Breast epithelium (tissue), 4 donors: ENCODE results near the gene BEAN1. TPM values are rescaled to one million over a fixed set of nuclear protein-coding genes. Genes with fewer than 3 reads are reported as not detected.
A peak's percentile ranks its signal among the peaks of the same experiment; 100 is the strongest.

Experiments used
- DNase-seq, 2 donors: peaks; one replicate each; pipeline ENCODE4 v3.0.0-alpha.2; 2019; ENCODE audit warnings: low spot score in 2 of 2
- H3K27ac ChIP-seq, 2 donors: fragments of 200-600 bp; sonication (generic) in 1 of 2; one replicate each; pipeline ENCODE4 v1.5.1; 2016 to 2019; ENCODE audit warnings: mild to moderate bottlenecking in 1 of 2
- H3K27me3 ChIP-seq, 2 donors: fragments of 200-600 bp; sonication (generic) in 1 of 2; one replicate each; pipeline versions ENCODE4 v1.5.1 to v1.6.0; 2017 to 2019; ENCODE audit warnings: control low read depth in 1 of 2, mild to moderate bottlenecking in 1 of 2
- H3K36me3 ChIP-seq: fragments of 200-600 bp; one replicate; pipeline ENCODE4 v1.5.1; 2019
- H3K4me1 ChIP-seq, 2 donors: fragments of 200-600 bp; sonication (generic); one replicate each; pipeline ENCODE4 v1.5.1; 2016 to 2019; ENCODE audit warnings: control low read depth in 1 of 2
- H3K4me3 ChIP-seq, 3 donors: fragments of 200-600 bp; sonication (generic); 1 replicate in 2 of 3; 2 replicates in 1 of 3; pipeline ENCODE4 v1.5.1; 2016 to 2019; ENCODE audit warnings: mild to moderate bottlenecking in 3 of 3, moderate library complexity in 2 of 3
- H3K9me3 ChIP-seq, 2 donors: fragments of 200-600 bp; sonication (generic) in 1 of 2; one replicate each; pipeline ENCODE4 v1.5.1; 2016 to 2019; ENCODE audit warnings: control low read depth in 1 of 2
- POLR2A ChIP-seq: fragments of 450-650 bp; IDR thresholded peaks from one replicate; pipeline ENCODE4 v1.6.1; 2016; ENCODE audit warnings: antibody characterized with exemption, mild to moderate bottlenecking, moderate library complexity
- POLR2AphosphoS5 ChIP-seq, 3 donors: sonication (generic); formaldehyde crosslinking; IDR thresholded peaks; one replicate each; pipeline ENCODE4 v1.6.1; 2017; ENCODE audit warnings: antibody characterized with exemption in 3 of 3
- intact Hi-C: fragments of 100-400 bp; cut with DNase I; formaldehyde crosslinking; loops from one replicate; pipeline ENCODE4 v1.15.1; 2023; ENCODE audit warnings: low total_unique reads
- total RNA-seq, 3 donors: library from RNA; depleted of rRNA; stranded (reverse); fragments of >200 nt; gene quantifications; one replicate each; pipeline ENCODE4 v1.1.0, GENCODE V29; 2016
- TF ChIP-seq, protein P1 (sequence below), 3 donors: fragments of 450-650 bp; IDR thresholded peaks; one replicate each; pipeline ENCODE4 v1.5.1; 2016 to 2017; ENCODE audit warnings: antibody characterized with exemption in 3 of 3, mild to moderate bottlenecking in 3 of 3, moderate library complexity in 3 of 3

BEAN1 gene
- total RNA-seq, 3 donors from 2014 or later = 0.16 to 3.5 TPM; not detected in 1

DNA sequence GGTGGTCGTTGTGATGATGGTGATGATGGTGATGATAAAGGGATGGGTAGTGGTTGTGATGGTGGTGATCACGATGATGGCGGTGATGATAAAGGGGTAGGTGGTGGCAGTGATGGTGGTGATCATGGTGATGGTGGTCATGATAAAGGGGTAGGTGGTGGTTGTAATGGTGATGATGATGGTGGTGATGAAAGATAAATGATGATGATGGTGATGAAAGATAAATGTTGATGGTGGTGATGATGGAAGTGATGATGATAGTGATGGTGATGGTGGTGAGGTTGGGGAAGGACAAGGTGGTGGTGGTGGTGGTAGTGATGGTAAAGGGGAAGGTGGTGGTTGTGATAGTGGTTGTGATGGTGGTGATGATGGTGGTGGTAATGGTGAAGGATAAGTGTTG is 46.7 kb upstream of the BEAN1 start:
- intact Hi-C loops = no loop called here
- DNase-seq = no peak
- H3K27me3 ChIP-seq = no peaks in the 10 kb centered on the region
- H3K9me3 ChIP-seq = no peaks in the 10 kb centered on the region
- no peaks in the 10 kb centered on the region for H3K4me1 ChIP-seq
- H3K4me3 ChIP-seq = no peak overlapping the region
- TF ChIP-seq, protein P1, sequence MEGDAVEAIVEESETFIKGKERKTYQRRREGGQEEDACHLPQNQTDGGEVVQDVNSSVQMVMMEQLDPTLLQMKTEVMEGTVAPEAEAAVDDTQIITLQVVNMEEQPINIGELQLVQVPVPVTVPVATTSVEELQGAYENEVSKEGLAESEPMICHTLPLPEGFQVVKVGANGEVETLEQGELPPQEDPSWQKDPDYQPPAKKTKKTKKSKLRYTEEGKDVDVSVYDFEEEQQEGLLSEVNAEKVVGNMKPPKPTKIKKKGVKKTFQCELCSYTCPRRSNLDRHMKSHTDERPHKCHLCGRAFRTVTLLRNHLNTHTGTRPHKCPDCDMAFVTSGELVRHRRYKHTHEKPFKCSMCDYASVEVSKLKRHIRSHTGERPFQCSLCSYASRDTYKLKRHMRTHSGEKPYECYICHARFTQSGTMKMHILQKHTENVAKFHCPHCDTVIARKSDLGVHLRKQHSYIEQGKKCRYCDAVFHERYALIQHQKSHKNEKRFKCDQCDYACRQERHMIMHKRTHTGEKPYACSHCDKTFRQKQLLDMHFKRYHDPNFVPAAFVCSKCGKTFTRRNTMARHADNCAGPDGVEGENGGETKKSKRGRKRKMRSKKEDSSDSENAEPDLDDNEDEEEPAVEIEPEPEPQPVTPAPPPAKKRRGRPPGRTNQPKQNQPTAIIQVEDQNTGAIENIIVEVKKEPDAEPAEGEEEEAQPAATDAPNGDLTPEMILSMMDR (IDR thresholded peaks at IDR 0.05) = no peak
- TF ChIP-seq POLR2A (no peak), POLR2AphosphoS5 (IDR thresholded peaks at IDR 0.05) (no peak)
- H3K36me3 ChIP-seq = no peaks in the 10 kb centered on the region
- no peak overlapping the region for H3K27ac ChIP-seq

DNA sequence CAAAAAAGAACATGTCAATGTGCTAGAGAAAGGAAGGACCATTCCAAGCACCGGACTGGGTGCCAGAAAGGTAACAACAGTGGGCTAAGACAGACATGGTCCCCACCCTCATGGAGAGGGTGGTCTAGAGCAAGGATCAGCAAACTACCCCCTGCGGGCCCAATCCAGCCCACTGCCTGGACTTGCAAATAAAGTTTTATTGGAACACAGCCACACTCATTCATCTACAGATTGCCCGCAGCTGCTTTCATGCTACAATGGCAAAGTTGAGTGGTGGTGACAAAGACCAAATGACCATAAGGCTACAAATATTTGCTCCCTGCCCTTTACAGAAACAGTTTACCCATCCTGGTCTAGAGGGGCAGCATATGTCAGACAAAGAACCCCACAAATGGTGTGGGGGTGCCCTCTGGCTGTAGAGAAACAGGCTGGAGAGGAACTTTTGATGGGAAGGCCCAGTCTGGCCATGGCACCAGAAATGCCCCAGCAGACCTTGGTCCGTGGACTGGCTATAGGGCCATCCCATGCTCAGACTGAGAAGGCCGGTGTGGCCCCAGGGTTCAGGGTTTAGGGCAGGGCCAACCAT is 45.4 kb upstream of the BEAN1 start:
- TF ChIP-seq, protein P1 (IDR thresholded peaks at IDR 0.05) = no peak
- no peak for TF ChIP-seq POLR2A
- TF ChIP-seq POLR2AphosphoS5 (IDR thresholded peaks at IDR 0.05) = no peak
- no peak overlapping the region for H3K4me3 ChIP-seq
- peak overlapping the region; percentile 73 to 84 for H3K27ac ChIP-seq
- no peaks in the 10 kb centered on the region for H3K27me3 ChIP-seq
- intact Hi-C loops = no loop called here
- no peak for DNase-seq
- H3K4me1 ChIP-seq = no peaks in the 10 kb centered on the region
- H3K9me3 ChIP-seq = no peaks in the 10 kb centered on the region
- H3K36me3 ChIP-seq = no peaks in the 10 kb centered on the region

DNA sequence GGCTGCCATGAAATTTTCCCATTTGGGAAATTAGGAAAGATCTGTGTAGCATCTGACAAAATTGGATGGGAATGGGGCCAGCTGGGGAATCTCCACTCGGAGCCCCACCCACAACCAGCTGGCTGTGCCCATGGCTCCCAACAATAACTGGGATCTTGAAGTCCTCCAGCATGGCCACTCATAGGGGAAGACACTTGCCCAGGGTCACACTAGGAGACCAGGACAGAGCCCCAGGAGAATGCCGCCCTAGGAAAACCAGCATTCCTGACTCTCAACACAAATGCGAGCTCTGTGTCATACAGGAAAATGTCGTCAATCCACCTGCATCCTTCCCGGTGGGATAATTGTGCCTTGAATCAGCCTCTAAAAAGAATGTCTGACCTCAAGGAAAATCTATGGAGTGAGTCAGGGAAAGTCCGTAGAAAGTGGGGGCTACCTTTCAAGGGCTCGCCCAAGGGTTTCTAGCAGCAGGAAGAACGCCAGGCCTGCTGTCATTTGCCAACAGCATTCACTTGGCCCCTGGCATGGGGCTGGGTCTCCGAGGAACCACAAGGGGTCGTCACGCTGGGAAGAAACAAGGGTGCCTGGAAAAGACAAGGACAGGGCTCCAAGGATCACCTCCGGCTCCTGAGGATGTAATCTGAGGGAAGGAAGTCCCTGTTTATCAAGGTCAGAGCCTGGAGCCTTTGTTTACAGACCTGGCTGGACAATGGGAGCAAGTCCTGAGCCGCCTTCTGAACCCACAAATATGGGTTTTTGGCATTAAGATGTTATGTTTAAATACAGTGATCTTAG is 44.7 kb upstream of the BEAN1 start:
- no peaks in the 10 kb centered on the region for H3K9me3 ChIP-seq
- TF ChIP-seq, protein P1 (IDR thresholded peaks at IDR 0.05) = no peak
- TF ChIP-seq POLR2A (no peak), POLR2AphosphoS5 (IDR thresholded peaks at IDR 0.05) (peak in 2 of 3 donors; percentile 21 to 23)
- no peaks in the 10 kb centered on the region for H3K27me3 ChIP-seq
- H3K4me3 ChIP-seq = peak overlapping the region in 1 of 3 donors; percentile 10
- intact Hi-C loops = no loop called here
- H3K27ac ChIP-seq = peak overlapping the region; percentile 73 to 84
- H3K4me1 ChIP-seq = no peaks in the 10 kb centered on the region
- DNase-seq = no peak
- H3K36me3 ChIP-seq = no peaks in the 10 kb centered on the region

DNA sequence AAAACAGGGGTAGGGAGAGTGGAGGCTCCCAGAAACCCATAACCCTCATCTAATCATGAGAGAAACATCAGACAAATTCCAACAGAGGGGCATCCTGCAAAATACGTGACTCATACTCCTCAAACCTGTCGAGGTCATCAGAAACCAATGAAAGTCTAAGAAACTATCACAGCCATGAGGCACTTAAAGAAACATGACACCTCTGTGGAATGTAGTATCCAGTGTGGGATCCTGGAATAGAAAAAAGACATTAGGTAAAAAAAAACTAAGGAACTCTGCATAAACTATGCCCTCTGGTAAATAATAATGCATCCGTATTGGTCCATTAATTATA is 44.2 kb upstream of the BEAN1 start:
- H3K9me3 ChIP-seq = no peaks in the 10 kb centered on the region
- peak overlapping the region in 1 of 3 donors; percentile 10 for H3K4me3 ChIP-seq
- H3K4me1 ChIP-seq = no peaks in the 10 kb centered on the region
- no peaks in the 10 kb centered on the region for H3K27me3 ChIP-seq
- TF ChIP-seq, protein P1 (IDR thresholded peaks at IDR 0.05) = no peak
- TF ChIP-seq POLR2AphosphoS5 (IDR thresholded peaks at IDR 0.05) (no peak), POLR2A (no peak)
- H3K36me3 ChIP-seq = no peaks in the 10 kb centered on the region
- intact Hi-C loops = no loop called here
- peak overlapping the region; percentile 73 to 84 for H3K27ac ChIP-seq
- no peak for DNase-seq

DNA sequence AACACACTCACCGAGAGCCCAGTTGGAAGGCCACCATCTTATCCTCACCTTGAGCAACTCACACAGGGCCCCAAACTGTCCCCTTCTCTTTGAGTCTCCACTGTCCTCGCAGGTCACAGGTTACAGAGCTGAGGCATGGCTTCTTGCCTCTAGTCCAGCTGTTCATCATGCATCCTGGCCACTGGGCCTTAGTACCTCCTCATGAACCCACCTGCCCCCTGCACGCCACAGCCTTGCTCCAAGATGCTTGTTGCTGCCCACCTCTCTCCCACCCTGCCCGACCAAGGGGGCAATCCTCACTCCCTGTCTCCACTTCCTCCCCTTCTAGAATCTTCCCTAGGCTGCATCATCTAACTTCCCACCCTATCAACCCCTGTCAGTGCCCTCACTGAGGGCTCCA is 43.5 kb upstream of the BEAN1 start:
- no peaks in the 10 kb centered on the region for H3K4me1 ChIP-seq
- H3K9me3 ChIP-seq = no peaks in the 10 kb centered on the region
- DNase-seq = no peak
- no peak overlapping the region for H3K4me3 ChIP-seq
- peak overlapping the region; percentile 58 to 67 for H3K27ac ChIP-seq
- no peaks in the 10 kb centered on the region for H3K27me3 ChIP-seq
- no peak for TF ChIP-seq POLR2AphosphoS5 (IDR thresholded peaks at IDR 0.05)
- TF ChIP-seq, protein P1 (IDR thresholded peaks at IDR 0.05) = no peak
- no peak for TF ChIP-seq POLR2A
- intact Hi-C loops = no loop called here
- no peaks in the 10 kb centered on the region for H3K36me3 ChIP-seq
